ENCODE measurements around the gene HMGA1.

HMGA1 gene

GRCh38 chr6:34276881-34277762, 40.4 kb downstream of the HMGA1 start:
- no peak for DNase-seq (ENCODE audit: low read depth)
- TF ChIP-seq POLR2A (IDR thresholded peaks at IDR 0.05; ENCODE audit: extremely low read depth, insufficient read length) (no peak), MAX (IDR thresholded peaks at IDR 0.05; ENCODE audit: low read depth, low read length) (no peak), CTCF (IDR thresholded peaks at IDR 0.05; ENCODE audit: low read depth, low read length) (no peak), MYC (IDR thresholded peaks at IDR 0.05; ENCODE audit: low read depth, low read length) (no peak)
- no peak overlapping the region for H3K4me3 ChIP-seq (ENCODE audit: low read depth, low read length)

- TF ChIP-seq MYC (IDR thresholded peaks at IDR 0.05; ENCODE audit: low read depth, low read length) (no peak), CTCF (IDR thresholded peaks at IDR 0.05; ENCODE audit: low read depth, low read length) (no peak), POLR2A (IDR thresholded peaks at IDR 0.05; ENCODE audit: extremely low read depth, insufficient read length) (no peak), MAX (IDR thresholded peaks at IDR 0.05; ENCODE audit: low read depth, low read length) (no peak)
- DNase-seq (ENCODE audit: low read depth) = no peak
- no peak overlapping the region for H3K4me3 ChIP-seq (ENCODE audit: low read depth, low read length)
Observed at GRCh38 chr6:34277763-34278112, 41.1 kb downstream of the HMGA1 start.

GRCh38 chr6:34278833-34279232, 42.2 kb downstream of the HMGA1 start:
- TF ChIP-seq POLR2A (IDR thresholded peaks at IDR 0.05; ENCODE audit: extremely low read depth, insufficient read length) (no peak), MYC (IDR thresholded peaks at IDR 0.05; ENCODE audit: low read depth, low read length) (no peak), CTCF (IDR thresholded peaks at IDR 0.05; ENCODE audit: low read depth, low read length) (no peak), MAX (IDR thresholded peaks at IDR 0.05; ENCODE audit: low read depth, low read length) (no peak)
- no peak overlapping the region for H3K4me3 ChIP-seq (ENCODE audit: low read depth, low read length)
- DNase-seq (ENCODE audit: low read depth) = no peak

GRCh38 chr6:34280216-34280615, 43.5 kb downstream of the HMGA1 start:
- H3K4me3 ChIP-seq (ENCODE audit: low read depth, low read length) = no peak overlapping the region
- DNase-seq (ENCODE audit: low read depth) = no peak
- no peak for TF ChIP-seq POLR2A (IDR thresholded peaks at IDR 0.05; ENCODE audit: extremely low read depth, insufficient read length)
- TF ChIP-seq MAX (IDR thresholded peaks at IDR 0.05; ENCODE audit: low read depth, low read length) = no peak
- no peak for TF ChIP-seq CTCF (IDR thresholded peaks at IDR 0.05; ENCODE audit: low read depth, low read length)
- no peak for TF ChIP-seq MYC (IDR thresholded peaks at IDR 0.05; ENCODE audit: low read depth, low read length)

GRCh38 chr6:34281702-34282334, 45.1 kb downstream of the HMGA1 start:
- no peak for DNase-seq (ENCODE audit: low read depth)
- H3K4me3 ChIP-seq (ENCODE audit: low read depth, low read length) = no peak overlapping the region
- TF ChIP-seq POLR2A (IDR thresholded peaks at IDR 0.05; ENCODE audit: extremely low read depth, insufficient read length) = no peak
- no peak for TF ChIP-seq CTCF (IDR thresholded peaks at IDR 0.05; ENCODE audit: low read depth, low read length)
- no peak for TF ChIP-seq MYC (IDR thresholded peaks at IDR 0.05; ENCODE audit: low read depth, low read length)
- no peak for TF ChIP-seq MAX (IDR thresholded peaks at IDR 0.05; ENCODE audit: low read depth, low read length)
